ENCODE results near the gene CEP126. TPM values are rescaled to one million over a fixed set of nuclear protein-coding genes. Genes with fewer than 3 reads are reported as not detected.

Gene CEP126
- total RNA-seq, 1 experiment from 2014 or later, result 2.0 TPM

DNA sequence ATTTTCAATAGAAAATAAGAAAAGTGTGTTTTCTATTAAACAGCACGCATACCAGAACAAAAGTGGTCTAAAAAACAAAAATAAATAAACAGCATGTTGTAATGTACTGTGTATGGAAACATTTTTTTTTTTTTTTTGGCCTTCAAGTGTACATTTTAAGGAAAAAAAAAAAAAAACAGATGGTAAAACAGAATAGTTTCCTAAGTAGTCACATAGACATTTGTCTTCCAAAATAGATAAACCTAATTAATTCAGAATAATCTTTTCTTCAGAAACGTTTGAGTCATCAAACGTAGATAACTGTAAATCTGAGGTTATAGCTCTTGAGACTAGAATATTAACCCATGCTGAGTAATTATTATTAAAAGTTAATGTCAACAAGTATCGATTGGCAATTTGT, 132.0 kb downstream of the CEP126 start:
- no peak overlapping the region for H2AFZ ChIP-seq (ENCODE audit: low read depth, low read length, poor library complexity, severe bottlenecking)
- no peaks in the 10 kb centered on the region for H4K20me1 ChIP-seq (ENCODE audit: insufficient read depth)
- ChIA-PET RAD21 (ENCODE audit: low non-redundant PET in 1 of 2, low total read pairs in 2 of 2, uncharacterized antibody in 2 of 2, unreplicated experiment in 2 of 2) (no interaction called here), CTCF (no interaction called here), POLR2A (no interaction called here)
- no peak overlapping the region for H3K27ac ChIP-seq (ENCODE audit: low read depth, low read length)
- H3K27me3 ChIP-seq (ENCODE audit: insufficient read depth, low read length), result no peaks in the 10 kb centered on the region
- BruUV-seq (replicated peaks), result no TSS peak
- no peaks in the 10 kb centered on the region for H3K36me3 ChIP-seq (ENCODE audit: control insufficient read depth in 1 of 2, insufficient read depth in 2 of 2, low read length in 2 of 2)
- H3K4me3 ChIP-seq (replicated peaks in 1 of 2; ENCODE audit: low read depth in 1 of 2, low read length in 2 of 2), result no peak overlapping the region
- H3K4me1 ChIP-seq (ENCODE audit: control insufficient read depth in 1 of 2, insufficient read depth in 2 of 2, low read length in 2 of 2), result no peaks in the 10 kb centered on the region
- H3K9me3 ChIP-seq (ENCODE audit: control insufficient read depth in 1 of 2, insufficient read depth in 1 of 2, low read depth in 1 of 2, low read length in 2 of 2), result no peaks in the 10 kb centered on the region
- TF ChIP-seq TCF7L2 (IDR thresholded peaks at IDR 0.05; ENCODE audit: borderline replicate concordance, extremely low read depth, insufficient read depth, insufficient read length), result no peak
- no peak for TF ChIP-seq ZNF274 (IDR thresholded peaks at IDR 0.05; ENCODE audit: low read depth, low read length)
- TF ChIP-seq CEBPB (IDR thresholded peaks at IDR 0.05; ENCODE audit: low read depth), result no peak
- TF ChIP-seq POLR2AphosphoS5 (IDR thresholded peaks at IDR 0.05; ENCODE audit: low read depth, low read length), result no peak
- intact Hi-C loops (cut with micrococcal nuclease), result no loop called here
- DNase-seq (ENCODE audit: low read depth, low spot score), result no peak
- H3K9ac ChIP-seq (ENCODE audit: low read length), result no peak overlapping the region
- H3K4me2 ChIP-seq (ENCODE audit: low read length), result no peak overlapping the region
- H3K79me2 ChIP-seq (ENCODE audit: insufficient read depth, low read length), result no peaks in the 10 kb centered on the region
- ATAC-seq, result no peak
- H3K9me2 ChIP-seq (ENCODE audit: insufficient read depth), result no peaks in the 10 kb centered on the region

DNA sequence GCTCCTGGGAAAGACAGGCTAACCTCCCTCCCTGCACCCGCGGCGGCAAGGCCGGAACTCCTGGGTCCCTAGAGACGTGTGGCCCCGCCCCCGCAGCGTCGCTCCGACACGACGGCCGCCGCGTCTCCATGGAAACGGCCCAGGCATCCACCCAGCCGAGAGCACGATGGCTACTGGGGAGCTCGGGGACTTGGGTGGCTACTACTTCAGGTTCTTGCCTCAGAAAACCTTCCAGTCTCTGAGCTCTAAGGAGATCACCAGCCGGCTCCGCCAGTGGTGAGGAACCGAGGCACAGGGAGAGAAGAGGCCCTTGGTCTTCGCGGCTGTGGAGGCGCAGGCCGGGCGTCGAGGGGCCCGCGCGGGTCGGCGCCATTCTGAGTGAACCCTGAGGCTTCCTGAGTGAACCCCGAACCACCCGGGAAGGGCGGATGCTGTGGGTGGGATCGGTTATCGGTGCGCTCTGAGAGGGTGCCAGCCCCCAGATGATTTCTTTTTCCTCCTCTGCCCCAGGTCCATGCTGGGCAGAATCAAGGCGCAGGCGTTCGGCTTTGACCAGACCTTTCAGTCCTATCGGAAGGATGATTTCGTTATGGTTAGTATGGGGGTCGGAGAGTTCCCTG, 132.6 kb downstream of the CEP126 start, which contains the start of gene CFAP300:
CFAP300 (plus strand) TSS at position 133 of the 620 bp plus-strand sequence; CDS start at position 167, 34 bp downstream.
- H2AFZ ChIP-seq (ENCODE audit: low read depth, low read length, poor library complexity, severe bottlenecking), result no peak within 1 kb of the TSS
- no peaks in the 10 kb centered on the region for H3K9me3 ChIP-seq (ENCODE audit: control insufficient read depth in 1 of 2, insufficient read depth in 1 of 2, low read depth in 1 of 2, low read length in 2 of 2)
- no peak for TF ChIP-seq EGR1 (IDR thresholded peaks at IDR 0.05; ENCODE audit: low read depth)
- TF ChIP-seq, protein P1, sequence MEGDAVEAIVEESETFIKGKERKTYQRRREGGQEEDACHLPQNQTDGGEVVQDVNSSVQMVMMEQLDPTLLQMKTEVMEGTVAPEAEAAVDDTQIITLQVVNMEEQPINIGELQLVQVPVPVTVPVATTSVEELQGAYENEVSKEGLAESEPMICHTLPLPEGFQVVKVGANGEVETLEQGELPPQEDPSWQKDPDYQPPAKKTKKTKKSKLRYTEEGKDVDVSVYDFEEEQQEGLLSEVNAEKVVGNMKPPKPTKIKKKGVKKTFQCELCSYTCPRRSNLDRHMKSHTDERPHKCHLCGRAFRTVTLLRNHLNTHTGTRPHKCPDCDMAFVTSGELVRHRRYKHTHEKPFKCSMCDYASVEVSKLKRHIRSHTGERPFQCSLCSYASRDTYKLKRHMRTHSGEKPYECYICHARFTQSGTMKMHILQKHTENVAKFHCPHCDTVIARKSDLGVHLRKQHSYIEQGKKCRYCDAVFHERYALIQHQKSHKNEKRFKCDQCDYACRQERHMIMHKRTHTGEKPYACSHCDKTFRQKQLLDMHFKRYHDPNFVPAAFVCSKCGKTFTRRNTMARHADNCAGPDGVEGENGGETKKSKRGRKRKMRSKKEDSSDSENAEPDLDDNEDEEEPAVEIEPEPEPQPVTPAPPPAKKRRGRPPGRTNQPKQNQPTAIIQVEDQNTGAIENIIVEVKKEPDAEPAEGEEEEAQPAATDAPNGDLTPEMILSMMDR (IDR thresholded peaks at IDR 0.05 in 2 of 3, conservative IDR thresholded peaks at IDR 0.05 in 1 of 3; ENCODE audit: borderline replicate concordance in 1 of 3, insufficient read depth in 1 of 3, low read depth in 2 of 3, low read length in 2 of 3), result no peak
- no peak for TF ChIP-seq YY1 (IDR thresholded peaks at IDR 0.05; ENCODE audit: extremely low read depth, insufficient replicate concordance, low read depth, low read length)
- TF ChIP-seq CBX3 (IDR thresholded peaks at IDR 0.05; ENCODE audit: low read depth), result no peak
- TF ChIP-seq POLR2A (IDR thresholded peaks at IDR 0.05; ENCODE audit: borderline replicate concordance, extremely low read depth, insufficient read depth, insufficient read length), result no peak
- TF ChIP-seq RAD21 (IDR thresholded peaks at IDR 0.05; ENCODE audit: low read depth), result no peak
- TF ChIP-seq SP1 (IDR thresholded peaks at IDR 0.05; ENCODE audit: low read depth), result no peak
- TF ChIP-seq EZH2phosphoT487 (IDR thresholded peaks at IDR 0.05; ENCODE audit: borderline replicate concordance), result no peak
- no peak for TF ChIP-seq ZNF274 (IDR thresholded peaks at IDR 0.05; ENCODE audit: low read depth, low read length)
- TF ChIP-seq EZH2 (IDR thresholded peaks at IDR 0.05), result no peak
- no peak for TF ChIP-seq FOSL1 (IDR thresholded peaks at IDR 0.05; ENCODE audit: low read depth)
- TF ChIP-seq SRF (IDR thresholded peaks at IDR 0.05; ENCODE audit: low read depth), result no peak
- TF ChIP-seq CEBPB (IDR thresholded peaks at IDR 0.05; ENCODE audit: low read depth), result no peak
- TF ChIP-seq ELF1 (IDR thresholded peaks at IDR 0.05; ENCODE audit: borderline replicate concordance, low read depth), result no peak
- H3K27me3 ChIP-seq (ENCODE audit: insufficient read depth, low read length), result no peaks in the 10 kb centered on the region
- no peak within 1 kb of the TSS for H3K4me3 ChIP-seq (replicated peaks in 1 of 2; ENCODE audit: low read depth in 1 of 2, low read length in 2 of 2)
- ChIA-PET CTCF (no interaction called here), RAD21 (ENCODE audit: low non-redundant PET in 1 of 2, low total read pairs in 2 of 2, uncharacterized antibody in 2 of 2, unreplicated experiment in 2 of 2) (no interaction called here), POLR2A (no interaction called here)
- no peaks in the 10 kb centered on the region for H3K4me1 ChIP-seq (ENCODE audit: control insufficient read depth in 1 of 2, insufficient read depth in 2 of 2, low read length in 2 of 2)
- no TSS peak for BruUV-seq (replicated peaks)
- no peaks in the 10 kb centered on the region for H3K9me2 ChIP-seq (ENCODE audit: insufficient read depth)
- no peak within 1 kb of the TSS for H3K9ac ChIP-seq (ENCODE audit: low read length)
- no peaks in the 10 kb centered on the region for H3K79me2 ChIP-seq (ENCODE audit: insufficient read depth, low read length)
- no peaks in the 10 kb centered on the region for H3K36me3 ChIP-seq (ENCODE audit: control insufficient read depth in 1 of 2, insufficient read depth in 2 of 2, low read length in 2 of 2)
- H3K27ac ChIP-seq (ENCODE audit: low read depth, low read length), result no peak within 1 kb of the TSS
- DNase-seq (ENCODE audit: low read depth, low spot score) (no peak), ATAC-seq (no peak)
- H4K20me1 ChIP-seq (ENCODE audit: insufficient read depth), result no peaks in the 10 kb centered on the region
- intact Hi-C loops (cut with micrococcal nuclease), result no loop called here
- H3K4me2 ChIP-seq (ENCODE audit: low read length), result no peak within 1 kb of the TSS
